ENCODE results near the gene PPARA.

- TF ChIP-seq CTCF (IDR thresholded peaks at IDR 0.05): no peak
- TF ChIP-seq EP300 (IDR thresholded peaks at IDR 0.05): no peak
- no peak for TF ChIP-seq POLR2A (IDR thresholded peaks at IDR 0.05)
Measured at GRCh38 chr22:46148336-46148735, 2.0 kb upstream of the PPARA start.

Measured in upper lobe of left lung (tissue), 4 donors.